ENCODE results near the gene SLIT3. TPM values are rescaled to one million over a fixed set of nuclear protein-coding genes. Genes with fewer than 3 reads are reported as not detected.

Gene SLIT3
- polyA plus RNA-seq, 6 donors from 2014 or later: not detected

DNA sequence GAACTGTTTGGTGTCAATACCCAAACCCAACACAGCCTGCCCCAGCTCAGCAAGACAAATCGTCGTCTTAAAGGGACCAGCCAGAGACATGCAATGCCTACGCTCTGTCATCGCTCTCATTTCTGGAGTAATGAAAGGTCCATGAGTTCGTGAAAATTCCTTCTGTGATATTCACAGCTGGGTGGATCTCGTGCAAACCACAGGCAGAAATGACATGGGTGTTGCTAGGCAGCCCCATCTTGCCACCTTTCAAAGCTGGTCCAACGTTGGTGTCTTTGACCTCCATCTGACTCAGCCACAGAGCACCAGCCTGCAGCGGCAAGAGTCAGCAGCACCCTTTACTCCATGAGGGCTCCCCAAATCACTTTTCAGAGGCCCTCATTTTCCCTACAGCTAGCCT lies 215.3 kb downstream of the SLIT3 start:
- Mint-ChIP-seq H3K4me3 (no peak overlapping the region), H3K4me1 (no peaks in the 10 kb centered on the region), H3K9me3 (peaks cover 0 to 11% (median 2%) of the 10 kb centered on the region in 7 donors), H3K36me3 (peaks cover 0 to 6% of the 10 kb centered on the region in 2 donors), H3K27me3 (peaks cover 0 to 4% (median 0%) of the 10 kb centered on the region in 3 donors), H3K27ac (peak overlapping the region in 1 of 6 donors; percentile 67)
- DNase-seq (no peak), ATAC-seq (ENCODE audit: low read depth in 2 of 2) (no peak)

DNA sequence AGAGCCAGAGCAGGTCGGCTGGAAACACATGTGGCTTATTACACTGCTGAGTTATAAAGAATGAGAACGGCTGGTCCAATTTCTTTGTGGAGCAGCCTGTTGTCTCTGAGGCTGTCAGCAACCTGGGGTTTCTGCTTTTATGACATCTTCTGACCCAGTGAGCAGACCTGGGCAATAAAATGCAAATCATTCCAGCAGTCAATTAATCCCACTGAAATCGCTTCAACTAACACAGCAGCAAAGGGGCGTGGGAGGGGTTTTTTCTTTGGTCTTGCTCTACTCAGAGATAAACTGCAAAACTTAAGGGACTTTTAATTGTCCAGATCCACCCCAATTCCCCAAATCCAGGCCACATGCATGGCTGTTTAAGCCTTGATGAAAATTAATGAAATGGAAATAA lies 215.7 kb downstream of the SLIT3 start:
- peaks cover 0 to 4% (median 0%) of the 10 kb centered on the region in 3 donors for H3K27me3 Mint-ChIP-seq
- no peaks in the 10 kb centered on the region for H3K4me1 Mint-ChIP-seq
- no peak overlapping the region for H3K4me3 Mint-ChIP-seq
- ATAC-seq (ENCODE audit: low read depth in 2 of 2) (no peak), DNase-seq (no peak)
- H3K27ac Mint-ChIP-seq: no peak overlapping the region
- H3K36me3 Mint-ChIP-seq: peaks cover 0 to 6% of the 10 kb centered on the region in 2 donors
- peaks cover 0 to 7% (median 2%) of the 10 kb centered on the region in 7 donors for H3K9me3 Mint-ChIP-seq

DNA sequence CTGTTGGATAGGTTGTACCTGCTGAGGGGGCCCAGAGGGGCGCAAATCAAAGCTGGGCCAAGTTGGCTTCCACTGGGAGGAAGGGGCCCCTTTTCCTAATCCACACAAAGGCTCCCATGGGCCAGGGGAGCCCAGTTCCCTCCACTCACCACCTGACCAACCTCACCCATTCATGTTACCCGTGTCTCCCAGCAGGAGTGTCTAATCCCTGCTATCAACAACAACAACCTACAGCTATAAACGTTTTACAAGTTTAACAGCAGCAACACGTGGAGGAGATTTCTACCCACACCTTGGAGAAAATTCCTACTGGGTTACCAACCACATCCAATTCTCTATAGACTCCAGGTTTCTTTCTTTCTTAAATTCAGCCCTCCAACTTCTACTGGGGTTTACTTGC lies 216.2 kb downstream of the SLIT3 start:
- Mint-ChIP-seq H3K9me3 (peaks cover 0 to 3% (median 0%) of the 10 kb centered on the region in 7 donors), H3K27ac (no peak overlapping the region), H3K4me3 (no peak overlapping the region), H3K4me1 (no peaks in the 10 kb centered on the region), H3K36me3 (peaks cover 0 to 1% of the 10 kb centered on the region in 2 donors), H3K27me3 (peaks cover 0 to 4% (median 0%) of the 10 kb centered on the region in 3 donors)
- no peak for DNase-seq
- no peak for ATAC-seq (ENCODE audit: low read depth in 2 of 2)

DNA sequence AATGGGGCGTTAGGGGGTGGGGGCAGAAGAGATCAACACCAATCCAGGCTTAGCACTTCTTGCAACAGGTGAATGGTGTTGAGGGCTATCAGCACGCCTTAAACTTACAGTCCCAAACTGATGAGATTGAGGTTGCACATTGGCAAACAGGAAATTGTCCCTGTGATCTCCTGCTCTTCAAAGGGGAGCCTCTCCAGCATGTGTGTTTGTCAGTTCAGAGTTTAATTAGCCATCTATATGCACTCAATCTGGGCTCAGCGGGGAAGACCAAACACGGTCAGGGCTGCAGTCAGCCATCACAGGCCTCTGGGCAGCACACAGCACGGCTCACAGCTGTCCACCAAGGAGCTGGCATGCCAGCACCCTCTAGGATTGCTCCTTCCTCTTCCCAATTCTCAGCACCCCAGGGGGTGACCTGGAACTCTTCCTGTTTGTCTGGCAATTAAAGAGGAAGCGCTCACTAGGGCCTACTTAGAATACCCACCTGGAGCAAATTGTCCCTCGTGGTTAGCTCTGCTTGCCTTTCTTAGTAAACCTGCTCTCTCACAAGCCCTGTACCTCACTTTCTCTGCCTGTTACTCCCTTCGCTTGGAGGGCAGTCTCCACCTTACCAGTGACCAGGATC lies 217.4 kb downstream of the SLIT3 start:
- peaks cover 0 to 2% (median 0%) of the 10 kb centered on the region in 7 donors for H3K9me3 Mint-ChIP-seq

DNA sequence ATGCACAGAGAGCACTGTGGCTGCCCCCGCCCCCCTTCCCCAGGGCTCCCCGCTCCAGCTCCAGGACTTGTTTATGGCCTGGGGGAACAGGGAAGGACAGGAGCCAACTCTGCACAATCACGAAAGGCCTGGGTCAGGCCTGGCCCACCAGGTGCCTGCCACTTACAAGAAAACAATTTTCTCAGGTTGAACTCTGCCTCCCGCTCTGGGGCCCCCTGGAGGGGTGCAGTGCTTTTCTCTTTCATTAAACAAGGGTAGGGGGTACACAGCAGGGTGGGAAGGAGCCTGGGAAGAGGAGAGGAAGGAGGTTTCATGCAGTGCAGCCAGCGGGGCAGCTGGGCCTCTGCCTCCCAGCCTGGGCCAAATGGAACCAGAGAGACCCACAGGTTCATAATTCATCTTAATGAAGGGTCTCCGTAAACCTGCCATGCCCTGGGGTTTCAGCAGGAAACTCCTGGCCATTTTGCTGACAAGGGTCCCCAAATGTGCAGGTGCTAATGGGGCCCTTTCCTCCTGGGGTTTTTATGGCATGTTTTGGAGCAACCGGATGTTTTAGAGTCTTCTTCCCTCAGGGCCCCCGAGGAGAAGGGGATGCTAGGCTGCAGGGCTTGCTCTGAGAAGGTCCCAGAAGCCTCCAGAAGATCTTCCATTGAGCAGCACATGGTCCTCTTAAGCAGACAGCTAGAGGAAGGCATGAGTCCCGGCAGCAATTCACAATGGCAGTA lies 219.8 kb downstream of the SLIT3 start:
- Mint-ChIP-seq H3K27ac (no peak overlapping the region), H3K9me3 (peaks cover 0 to 6% (median 0%) of the 10 kb centered on the region in 7 donors), H3K4me1 (no peaks in the 10 kb centered on the region), H3K36me3 (no peaks in the 10 kb centered on the region), H3K27me3 (peaks cover 0 to 5% (median 0%) of the 10 kb centered on the region in 3 donors), H3K4me3 (no peak overlapping the region)
- no peak for DNase-seq
- no peak for ATAC-seq (ENCODE audit: low read depth in 2 of 2)

More for the DNA sequence above, 217.4 kb downstream of the SLIT3 start:
- peak overlapping the region in 1 of 6 donors; percentile 26 for H3K27ac Mint-ChIP-seq
- no peaks in the 10 kb centered on the region for H3K4me1 Mint-ChIP-seq
- H3K36me3 Mint-ChIP-seq: no peaks in the 10 kb centered on the region
- ATAC-seq (ENCODE audit: low read depth in 2 of 2) (no peak), DNase-seq (no peak)
- H3K27me3 Mint-ChIP-seq: peaks cover 0 to 2% (median 0%) of the 10 kb centered on the region in 3 donors
- H3K4me3 Mint-ChIP-seq: no peak overlapping the region

DNA sequence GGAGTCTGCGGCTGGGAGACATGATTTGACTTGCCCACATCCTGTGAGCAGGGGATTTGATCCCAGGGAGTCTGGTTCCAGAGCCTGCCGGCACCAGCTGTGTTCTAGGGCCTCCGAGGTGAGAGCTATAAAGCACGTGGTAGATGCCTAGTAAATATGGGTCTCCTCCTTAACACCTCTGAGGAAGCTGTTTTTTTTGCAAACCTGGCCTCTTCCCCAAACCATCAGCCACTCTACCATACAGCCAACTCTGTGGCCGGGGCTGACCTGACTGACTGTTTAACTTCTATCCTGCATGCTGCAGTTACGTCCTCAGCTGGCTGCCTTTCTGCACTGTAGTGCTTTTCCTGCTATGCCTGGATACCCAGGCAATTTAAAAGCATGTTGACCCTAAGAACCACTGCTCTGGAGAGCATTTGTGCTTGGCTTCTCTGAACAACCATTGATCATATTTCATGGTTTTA lies 220.5 kb downstream of the SLIT3 start:
- no peaks in the 10 kb centered on the region for H3K4me1 Mint-ChIP-seq
- DNase-seq (no peak), ATAC-seq (ENCODE audit: low read depth in 2 of 2) (no peak)
- H3K27ac Mint-ChIP-seq: peak overlapping the region in 1 of 6 donors; percentile 30
- no peak overlapping the region for H3K4me3 Mint-ChIP-seq
- no peaks in the 10 kb centered on the region for H3K36me3 Mint-ChIP-seq
- H3K27me3 Mint-ChIP-seq: peaks cover 0 to 5% (median 0%) of the 10 kb centered on the region in 3 donors
- peaks cover 0 to 6% (median 0%) of the 10 kb centered on the region in 7 donors for H3K9me3 Mint-ChIP-seq

DNA sequence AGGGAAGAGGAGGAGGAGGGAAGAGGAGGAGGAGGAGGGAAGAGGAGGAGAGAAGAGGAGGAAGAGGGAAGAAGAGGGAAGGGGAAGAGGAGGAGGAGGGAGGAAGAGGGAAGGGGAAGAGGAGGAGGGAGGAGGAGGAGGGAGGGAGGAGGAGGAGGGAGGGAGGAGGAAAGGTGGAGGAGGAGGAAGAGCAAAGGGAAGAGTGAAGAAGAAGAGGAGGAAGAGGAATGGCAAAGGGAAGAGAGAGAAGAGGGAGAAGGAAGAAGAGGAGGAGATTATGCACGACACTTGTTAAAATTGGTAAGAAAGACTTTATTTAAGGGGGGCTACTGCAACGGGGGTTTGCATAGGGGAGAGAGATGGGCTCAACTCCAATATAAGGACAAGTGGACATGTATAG lies 221.2 kb downstream of the SLIT3 start:
- H3K36me3 Mint-ChIP-seq: no peaks in the 10 kb centered on the region
- DNase-seq (no peak), ATAC-seq (ENCODE audit: low read depth in 2 of 2) (no peak)
- no peak overlapping the region for H3K27ac Mint-ChIP-seq
- H3K9me3 Mint-ChIP-seq: peaks cover 0 to 6% (median 0%) of the 10 kb centered on the region in 7 donors
- no peak overlapping the region for H3K4me3 Mint-ChIP-seq
- H3K27me3 Mint-ChIP-seq: peaks cover 0 to 5% (median 5%) of the 10 kb centered on the region in 3 donors
- no peaks in the 10 kb centered on the region for H3K4me1 Mint-ChIP-seq

DNA sequence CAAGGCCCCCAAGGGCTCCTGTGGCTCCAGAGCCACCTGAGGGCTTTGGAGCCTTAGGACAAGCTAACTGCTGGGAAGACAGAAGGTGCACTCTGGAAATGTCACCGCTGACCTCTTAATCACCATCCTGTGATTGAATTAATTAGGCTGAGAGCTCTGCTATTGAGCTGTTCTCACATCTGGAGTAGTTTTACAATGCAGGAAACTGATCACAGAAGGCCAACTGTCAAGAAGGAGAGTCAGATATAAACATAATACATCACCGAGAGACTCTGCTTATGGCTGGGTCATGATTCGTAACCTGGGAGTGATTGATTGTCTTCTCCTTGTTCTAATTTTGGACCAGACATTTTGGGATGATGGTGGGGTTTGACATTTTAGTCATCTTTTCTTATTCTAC lies 226.1 kb downstream of the SLIT3 start:
- Mint-ChIP-seq H3K27ac (no peak overlapping the region), H3K4me3 (no peak overlapping the region), H3K4me1 (no peaks in the 10 kb centered on the region), H3K27me3 (peaks cover 5 to 13% (median 10%) of the 10 kb centered on the region in 3 donors), H3K9me3 (peaks cover 0 to 10% (median 0%) of the 10 kb centered on the region in 7 donors), H3K36me3 (no peaks in the 10 kb centered on the region)
- ATAC-seq (ENCODE audit: low read depth in 2 of 2): no peak
- no peak for DNase-seq

DNA sequence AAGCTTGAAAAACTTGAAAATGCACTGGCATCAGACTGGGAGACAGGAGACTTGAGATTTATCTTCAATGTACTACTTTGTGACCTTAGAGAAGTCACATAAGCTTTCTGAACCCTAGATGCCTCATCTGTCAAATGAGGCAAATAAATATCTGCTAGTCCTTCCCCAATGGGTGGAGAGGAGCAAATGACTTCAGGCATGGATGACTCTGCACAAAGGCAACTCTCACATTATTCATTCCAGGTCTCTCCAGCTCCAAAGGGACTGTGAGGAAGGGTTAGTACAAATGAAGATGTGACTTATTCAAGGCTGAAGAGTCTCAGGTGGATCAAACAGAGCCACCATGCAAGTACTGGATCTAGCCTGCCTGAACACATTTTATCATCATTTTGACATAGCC lies 228.7 kb downstream of the SLIT3 start:
- H3K27me3 Mint-ChIP-seq: peaks cover 5 to 10% (median 7%) of the 10 kb centered on the region in 3 donors
- ATAC-seq (ENCODE audit: low read depth in 2 of 2) (no peak), DNase-seq (no peak)
- H3K27ac Mint-ChIP-seq: no peak overlapping the region
- no peaks in the 10 kb centered on the region for H3K36me3 Mint-ChIP-seq
- H3K4me1 Mint-ChIP-seq: no peaks in the 10 kb centered on the region
- peaks cover 0 to 9% (median 3%) of the 10 kb centered on the region in 7 donors for H3K9me3 Mint-ChIP-seq
- no peak overlapping the region for H3K4me3 Mint-ChIP-seq

DNA sequence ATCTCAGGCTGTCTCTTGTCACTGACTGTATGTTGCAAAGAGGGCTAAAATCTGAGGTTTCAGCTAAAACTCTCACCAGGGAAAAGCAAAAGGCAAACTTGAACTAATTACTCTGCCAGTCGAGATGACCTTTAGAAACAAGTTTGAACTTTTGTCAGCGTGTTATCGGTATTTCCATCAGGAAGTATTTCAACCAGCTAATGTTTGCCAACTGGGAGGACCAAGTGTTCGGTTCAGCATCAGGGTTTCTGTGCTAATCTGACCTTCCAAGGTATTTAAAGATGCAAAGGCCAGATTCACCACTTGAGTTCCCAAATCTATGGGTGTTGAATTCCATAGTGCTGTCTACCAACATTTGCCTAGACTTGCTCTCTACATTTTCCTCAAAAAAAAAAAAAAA lies 230.5 kb downstream of the SLIT3 start:
- DNase-seq (no peak), ATAC-seq (ENCODE audit: low read depth in 2 of 2) (no peak)
- Mint-ChIP-seq H3K4me1 (no peaks in the 10 kb centered on the region), H3K4me3 (no peak overlapping the region), H3K36me3 (no peaks in the 10 kb centered on the region), H3K27ac (peak overlapping the region in 1 of 6 donors; percentile 16), H3K9me3 (peaks cover 0 to 9% (median 3%) of the 10 kb centered on the region in 7 donors), H3K27me3 (peaks cover 5 to 12% (median 10%) of the 10 kb centered on the region in 3 donors)

DNA sequence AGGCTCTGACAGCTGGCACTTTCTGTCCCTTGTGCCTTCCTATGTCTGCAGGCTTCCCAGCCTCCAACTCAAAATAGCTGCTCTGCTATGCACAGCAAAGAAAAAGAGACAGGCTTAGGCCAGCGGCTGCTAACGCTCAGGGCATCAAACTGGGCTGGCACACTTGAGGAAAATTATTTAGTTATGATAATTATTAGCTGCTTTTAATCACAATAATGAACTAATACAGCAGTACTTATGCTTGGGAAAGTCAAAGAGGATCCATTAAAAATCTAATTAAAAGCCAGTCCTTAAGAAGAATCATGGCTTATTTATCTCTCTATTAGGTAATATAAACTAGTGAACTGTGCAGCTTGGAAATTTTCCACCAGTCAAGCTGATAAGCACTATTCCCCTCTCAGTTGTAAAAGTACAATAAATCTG lies 233.2 kb downstream of the SLIT3 start:
- peaks cover 5 to 26% (median 11%) of the 10 kb centered on the region in 3 donors for H3K27me3 Mint-ChIP-seq
- H3K27ac Mint-ChIP-seq: no peak overlapping the region
- no peaks in the 10 kb centered on the region for H3K4me1 Mint-ChIP-seq
- H3K4me3 Mint-ChIP-seq: no peak overlapping the region
- peaks cover 0 to 9% (median 3%) of the 10 kb centered on the region in 7 donors for H3K9me3 Mint-ChIP-seq
- no peak for DNase-seq
- no peak for ATAC-seq (ENCODE audit: low read depth in 2 of 2)
- no peaks in the 10 kb centered on the region for H3K36me3 Mint-ChIP-seq

DNA sequence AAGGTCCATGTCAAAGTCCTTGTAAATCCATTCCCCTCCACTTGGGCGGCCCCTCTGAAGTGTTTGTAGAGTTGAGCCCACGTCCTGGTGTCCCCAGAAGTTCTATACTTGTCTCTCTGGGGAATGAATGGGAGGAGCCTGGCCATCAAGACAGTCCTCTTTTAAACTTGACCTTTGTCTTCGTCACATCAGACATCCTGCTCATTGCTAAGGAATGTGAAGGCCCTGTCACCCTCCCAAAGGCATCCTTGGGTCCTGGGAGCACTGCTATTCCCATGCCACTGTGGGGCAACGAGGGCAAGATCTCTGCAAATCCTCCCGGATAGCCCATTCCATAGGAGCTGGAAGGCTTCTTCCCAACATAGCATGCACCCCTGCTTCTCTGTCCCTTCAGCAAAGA lies 235.5 kb downstream of the SLIT3 start:
- Mint-ChIP-seq H3K27me3 (peaks cover 8 to 18% (median 9%) of the 10 kb centered on the region in 3 donors), H3K4me3 (no peak overlapping the region), H3K4me1 (no peaks in the 10 kb centered on the region), H3K27ac (no peak overlapping the region), H3K36me3 (no peaks in the 10 kb centered on the region), H3K9me3 (peaks cover 0 to 11% (median 2%) of the 10 kb centered on the region in 7 donors)
- DNase-seq: no peak
- ATAC-seq (ENCODE audit: low read depth in 2 of 2): no peak

DNA sequence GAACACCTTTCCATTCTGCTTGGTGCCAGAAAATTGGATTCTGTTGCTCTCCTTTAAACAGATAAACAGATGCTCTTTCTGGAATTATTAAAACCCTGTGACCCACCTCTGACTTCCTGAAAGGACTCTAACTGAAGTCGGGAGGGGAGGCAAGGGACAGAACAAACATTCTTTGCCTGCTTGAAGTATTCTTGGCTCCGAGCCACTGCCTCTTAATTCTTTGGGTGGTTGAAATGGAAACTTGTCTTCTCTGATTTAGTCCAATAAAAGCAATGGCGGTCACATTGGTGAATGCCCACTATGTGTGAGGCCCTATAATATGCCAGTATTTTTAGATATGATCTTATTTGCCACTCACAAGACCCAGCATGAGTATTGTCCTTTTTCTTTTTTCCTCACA lies 236.8 kb downstream of the SLIT3 start:
- ATAC-seq (ENCODE audit: low read depth in 2 of 2): no peak
- H3K4me3 Mint-ChIP-seq: no peak overlapping the region

More for the DNA sequence above, 236.8 kb downstream of the SLIT3 start:
- Mint-ChIP-seq H3K27ac (no peak overlapping the region), H3K4me1 (no peaks in the 10 kb centered on the region), H3K27me3 (peaks cover 8 to 18% (median 9%) of the 10 kb centered on the region in 3 donors), H3K9me3 (peaks cover 0 to 5% (median 0%) of the 10 kb centered on the region in 7 donors), H3K36me3 (no peaks in the 10 kb centered on the region)
- no peak for DNase-seq
